Measurements from ENCODE around the gene LPIN2. TPM values are rescaled to one million over a fixed set of nuclear protein-coding genes. Genes with fewer than 3 reads are reported as not detected.

Gene LPIN2
- total RNA-seq, 1 donor from 2014 or later, result 11.6 TPM

- H3K4me1 ChIP-seq, result peaks cover 7 to 32% of the 10 kb centered on the region in 2 donors
- H3K27me3 ChIP-seq, result no peaks in the 10 kb centered on the region
- no peak for DNase-seq (ENCODE audit: low spot score in 2 of 2)
- H3K27ac ChIP-seq, result peak overlapping the region; percentile 77 to 84
- TF ChIP-seq CTCF (IDR thresholded peaks at IDR 0.05), result no peak
- H3K9me3 ChIP-seq, result no peaks in the 10 kb centered on the region
- intact Hi-C loops (cut with DNase I), result loop anchor here (2.0 to 5.0 kb wide), 4 partner anchors 14 to 249 kb away; partner anchors contain the start of genes LPIN2 and MYL12A
- H3K36me3 ChIP-seq, result no peaks in the 10 kb centered on the region
- peak overlapping the region in 1 of 2 donors; percentile 11 for H3K4me3 ChIP-seq
Measured at GRCh38 chr18:2998644-2999043, 14.3 kb downstream of the LPIN2 start.

GRCh38 chr18:2997846-2998564 lies 14.9 kb downstream of the LPIN2 start:
- no peak for TF ChIP-seq CTCF (IDR thresholded peaks at IDR 0.05)
- Histone ChIP-seq H3K4me3 (peak overlapping the region in 1 of 2 donors; percentile 14), H3K4me1 (peaks cover 7 to 32% of the 10 kb centered on the region in 2 donors)

GRCh38 chr18:2997429-2997828 lies 15.5 kb downstream of the LPIN2 start:
- no peak for DNase-seq (ENCODE audit: low spot score in 2 of 2)
- Histone ChIP-seq H3K27ac (peak overlapping the region; percentile 77 to 84), H3K36me3 (no peaks in the 10 kb centered on the region), H3K27me3 (no peaks in the 10 kb centered on the region), H3K4me1 (peaks cover 7 to 32% of the 10 kb centered on the region in 2 donors), H3K9me3 (no peaks in the 10 kb centered on the region), H3K4me3 (peak overlapping the region in 1 of 2 donors; percentile 14)
- intact Hi-C loops (cut with DNase I), result loop anchor here (5.0 kb wide), 3 partner anchors 35 to 250 kb away; partner anchors contain the start of gene MYL12A
- no peak for TF ChIP-seq CTCF (IDR thresholded peaks at IDR 0.05)

More at GRCh38 chr18:2997846-2998564, 14.9 kb downstream of the LPIN2 start:
- Histone ChIP-seq H3K9me3 (no peaks in the 10 kb centered on the region), H3K27me3 (no peaks in the 10 kb centered on the region), H3K27ac (peak overlapping the region; percentile 77 to 84), H3K36me3 (no peaks in the 10 kb centered on the region)
- DNase-seq (ENCODE audit: low spot score in 2 of 2), result no peak
- intact Hi-C loops (cut with DNase I), result loop anchor here (2.0 to 5.0 kb wide), 4 partner anchors 15 to 249 kb away; partner anchors contain the start of genes LPIN2 and MYL12A

- Histone ChIP-seq H3K9me3 (no peaks in the 10 kb centered on the region), H3K4me1 (peaks cover 7 to 32% of the 10 kb centered on the region in 2 donors), H3K36me3 (no peaks in the 10 kb centered on the region), H3K27ac (peak overlapping the region; percentile 60 to 71), H3K27me3 (no peaks in the 10 kb centered on the region), H3K4me3 (no peak overlapping the region)
- peak; percentile 47 to 60 (median 50) for TF ChIP-seq CTCF (IDR thresholded peaks at IDR 0.05)
- intact Hi-C loops (cut with DNase I), result loop anchor here (5.0 kb wide), 3 partner anchors 33 to 252 kb away; partner anchors contain the start of gene MYL12A
- DNase-seq (ENCODE audit: low spot score in 2 of 2), result peak in 1 of 2 donors; percentile 75
Measured at GRCh38 chr18:2994603-2995432, 18.1 kb downstream of the LPIN2 start.

GRCh38 chr18:2994020-2994589 lies 18.8 kb downstream of the LPIN2 start:
- Histone ChIP-seq H3K36me3 (no peaks in the 10 kb centered on the region), H3K4me3 (no peak overlapping the region), H3K9me3 (no peaks in the 10 kb centered on the region), H3K4me1 (peaks cover 7 to 30% of the 10 kb centered on the region in 2 donors), H3K27me3 (no peaks in the 10 kb centered on the region), H3K27ac (peak overlapping the region; percentile 60 to 71)
- no peak for DNase-seq (ENCODE audit: low spot score in 2 of 2)
- no peak for TF ChIP-seq CTCF (IDR thresholded peaks at IDR 0.05)
- intact Hi-C loops (cut with DNase I), result no loop called here
